Ovary (tissue), 3 donors: ENCODE data around the gene REEP5.

Experiments used
- EP300 ChIP-seq: sonication (generic); formaldehyde crosslinking; IDR thresholded peaks from one replicate; pipeline ENCODE4 v1.6.1; 2017; ENCODE audit warnings: antibody characterized with exemption
- POLR2A ChIP-seq: fragments of 450-650 bp; IDR thresholded peaks from one replicate; pipeline ENCODE4 v1.6.1; 2017; ENCODE audit warnings: antibody characterized with exemption, mild to moderate bottlenecking, moderate library complexity
- TF ChIP-seq, protein P1 (sequence below), 3 donors: fragments of 450-650 bp in 2 of 3; fragments of 200-600 bp in 1 of 3; IDR thresholded peaks; one replicate each; pipeline versions ENCODE4 v1.5.1 to v1.8.0; 2016 to 2022; ENCODE audit warnings: antibody characterized with exemption in 3 of 3, mild to moderate bottlenecking in 1 of 3
- donor health status: DM: no; HTN: no; CAD: no.

DNA sequence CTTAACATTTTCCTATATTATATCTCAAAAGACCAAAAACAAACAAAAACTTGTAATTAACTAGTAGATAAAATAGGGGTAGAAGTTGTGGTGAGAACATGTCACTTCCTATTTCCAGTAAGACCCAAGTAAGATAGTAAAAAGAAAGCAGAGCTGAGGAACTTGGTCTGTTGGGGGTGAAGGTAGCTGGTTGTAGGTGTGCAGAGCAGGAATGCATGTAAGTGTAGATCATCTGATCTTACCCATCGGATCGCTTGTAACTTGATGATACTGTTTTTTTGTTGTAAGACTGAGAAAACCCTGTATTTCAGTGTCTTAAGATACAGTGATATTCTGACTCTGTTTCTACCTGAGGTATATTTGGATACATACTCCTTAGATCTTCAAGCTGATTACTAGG lies 55.3 kb downstream of the REEP5 start:
- TF ChIP-seq, protein P1, sequence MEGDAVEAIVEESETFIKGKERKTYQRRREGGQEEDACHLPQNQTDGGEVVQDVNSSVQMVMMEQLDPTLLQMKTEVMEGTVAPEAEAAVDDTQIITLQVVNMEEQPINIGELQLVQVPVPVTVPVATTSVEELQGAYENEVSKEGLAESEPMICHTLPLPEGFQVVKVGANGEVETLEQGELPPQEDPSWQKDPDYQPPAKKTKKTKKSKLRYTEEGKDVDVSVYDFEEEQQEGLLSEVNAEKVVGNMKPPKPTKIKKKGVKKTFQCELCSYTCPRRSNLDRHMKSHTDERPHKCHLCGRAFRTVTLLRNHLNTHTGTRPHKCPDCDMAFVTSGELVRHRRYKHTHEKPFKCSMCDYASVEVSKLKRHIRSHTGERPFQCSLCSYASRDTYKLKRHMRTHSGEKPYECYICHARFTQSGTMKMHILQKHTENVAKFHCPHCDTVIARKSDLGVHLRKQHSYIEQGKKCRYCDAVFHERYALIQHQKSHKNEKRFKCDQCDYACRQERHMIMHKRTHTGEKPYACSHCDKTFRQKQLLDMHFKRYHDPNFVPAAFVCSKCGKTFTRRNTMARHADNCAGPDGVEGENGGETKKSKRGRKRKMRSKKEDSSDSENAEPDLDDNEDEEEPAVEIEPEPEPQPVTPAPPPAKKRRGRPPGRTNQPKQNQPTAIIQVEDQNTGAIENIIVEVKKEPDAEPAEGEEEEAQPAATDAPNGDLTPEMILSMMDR (IDR thresholded peaks at IDR 0.05), result no peak
- TF ChIP-seq POLR2A (no peak), EP300 (no peak)
